HG03575 (cell line): ENCODE data around the gene TLR9.

Source experiments
- ATAC-seq: cut with Tn5 transposase; IDR thresholded peaks from one replicate; pipeline ENCODE4 v1.9.1; 2021; ENCODE audit not compliant: unreplicated experiment, insufficient number of reproducible peaks, low FRiP score; ENCODE audit errors: extremely low read depth

The TLR9 gene

GRCh38 chr3:52200981-52201679 lies 24.3 kb downstream of the TLR9 start:
- ATAC-seq, result no peak

- ATAC-seq, result no peak
Measured at GRCh38 chr3:52198643-52199608, 26.5 kb downstream of the TLR9 start.

GRCh38 chr3:52197842-52198625 lies 27.4 kb downstream of the TLR9 start, which contains the start of gene ALAS1:
TSS of gene ALAS1 (plus strand) at chr3:52198160. CDS start at chr3:52199242, 1,082 bp downstream.
- ATAC-seq, result no peak

- no peak for ATAC-seq
Measured at GRCh38 chr3:52197499-52197841, 28.0 kb downstream of the TLR9 start.

- ATAC-seq, result no peak
Measured at GRCh38 chr3:52196977-52197376, 28.5 kb downstream of the TLR9 start.

GRCh38 chr3:52195823-52196331 lies 29.6 kb downstream of the TLR9 start:
- ATAC-seq, result no peak

- no peak for ATAC-seq
Measured at GRCh38 chr3:52195291-52195597, 30.2 kb downstream of the TLR9 start.

- ATAC-seq, result no peak
Measured at GRCh38 chr3:52194485-52195290, 30.8 kb downstream of the TLR9 start.

GRCh38 chr3:52193065-52193464 lies 32.4 kb downstream of the TLR9 start:
- ATAC-seq, result no peak

- ATAC-seq, result no peak
Measured at GRCh38 chr3:52191663-52192062, 33.8 kb downstream of the TLR9 start.

- no peak for ATAC-seq
Measured at GRCh38 chr3:52190294-52191074, 35.0 kb downstream of the TLR9 start.

GRCh38 chr3:52188556-52188955 lies 36.9 kb downstream of the TLR9 start:
- no peak for ATAC-seq

GRCh38 chr3:52186729-52187128 lies 38.7 kb downstream of the TLR9 start:
- no peak for ATAC-seq

GRCh38 chr3:52185837-52186236 lies 39.6 kb downstream of the TLR9 start:
- ATAC-seq, result no peak

GRCh38 chr3:52185311-52185710 lies 40.1 kb downstream of the TLR9 start:
- ATAC-seq, result no peak

- ATAC-seq, result no peak
Measured at GRCh38 chr3:52184690-52185089, 40.8 kb downstream of the TLR9 start.

GRCh38 chr3:52183786-52184445 lies 41.5 kb downstream of the TLR9 start:
- ATAC-seq, result no peak
